D721Med (cell line): ENCODE measurements around the gene ISG20.

ENCODE experiments used
- DNase-seq: peaks from one replicate; pipeline ENCODE4 v3.0.0; 2011; ENCODE audit warnings: low spot score; ENCODE audit not compliant: insufficient read length
- FAIRE-seq: peaks from 2 replicates; lab custom pipeline; 2011; peaks lifted over from hg19 to GRCh38; lab: Jason Lieb, UNC
- CTCF ChIP-seq: IDR thresholded peaks from 2 replicates; pipeline ENCODE4 v1.5.1; 2012; ENCODE audit warnings: mild to moderate bottlenecking, control low read depth; ENCODE audit not compliant: insufficient read depth; ENCODE audit errors: missing control alignments

ISG20 gene

GRCh38 chr15:88624156-88624970 is 14.5 kb upstream of the ISG20 start:
- FAIRE-seq = no peak
- TF ChIP-seq CTCF = peak; percentile 16
- no peak for DNase-seq

- FAIRE-seq (no peak), DNase-seq (no peak)
- no peak for TF ChIP-seq CTCF
These were observed 13.8 kb upstream of the ISG20 start for GRCh38 chr15:88624971-88625490.

GRCh38 chr15:88625943-88626741 is 12.7 kb upstream of the ISG20 start:
- FAIRE-seq = no peak
- no peak for DNase-seq
- TF ChIP-seq CTCF = no peak

- no peak for DNase-seq
- FAIRE-seq = no peak
- TF ChIP-seq CTCF = no peak
These were observed 11.4 kb upstream of the ISG20 start for GRCh38 chr15:88627463-88627862.

GRCh38 chr15:88628018-88628654 is 10.7 kb upstream of the ISG20 start:
- DNase-seq (no peak), FAIRE-seq (no peak)
- TF ChIP-seq CTCF = no peak

- no peak for TF ChIP-seq CTCF
- DNase-seq (no peak), FAIRE-seq (no peak)
These were observed 9.7 kb upstream of the ISG20 start for GRCh38 chr15:88629071-88629470.
